CD4-positive, alpha-beta T cell treated with Interleukin-6 at 100 ng/mL for 8 hours (primary cell): ENCODE measurements around the gene SLC6A13.
"Not testable (repeated sequence)": the region's sequence is repeated elsewhere in the genome, so short reads cannot be mapped to it uniquely, and the experiment has no call there.

ENCODE experiments used
- DNase-seq: peaks from one replicate; pipeline ENCODE4 v3.0.0-alpha.2; 2020; ENCODE audit warnings: mixed read lengths, low spot score

SLC6A13 gene

DNA sequence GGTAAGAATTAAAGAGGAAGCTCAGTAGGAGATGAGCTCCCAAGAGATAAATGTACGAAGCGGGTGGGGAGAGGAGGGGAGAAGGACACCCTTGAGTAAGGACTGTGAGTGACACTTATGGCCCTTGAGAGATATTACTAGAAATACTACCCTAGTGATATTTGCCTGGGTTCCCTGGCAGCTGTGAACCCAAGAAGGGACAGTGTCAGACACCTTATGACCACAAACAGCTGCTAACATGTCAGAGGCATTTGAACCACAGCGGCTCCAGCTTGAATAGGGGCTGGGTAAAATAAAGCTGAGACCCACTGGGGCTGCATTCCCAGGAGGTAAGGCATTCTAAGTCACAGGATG, 29.0 kb downstream of the SLC6A13 start:
- no peak for DNase-seq

DNA sequence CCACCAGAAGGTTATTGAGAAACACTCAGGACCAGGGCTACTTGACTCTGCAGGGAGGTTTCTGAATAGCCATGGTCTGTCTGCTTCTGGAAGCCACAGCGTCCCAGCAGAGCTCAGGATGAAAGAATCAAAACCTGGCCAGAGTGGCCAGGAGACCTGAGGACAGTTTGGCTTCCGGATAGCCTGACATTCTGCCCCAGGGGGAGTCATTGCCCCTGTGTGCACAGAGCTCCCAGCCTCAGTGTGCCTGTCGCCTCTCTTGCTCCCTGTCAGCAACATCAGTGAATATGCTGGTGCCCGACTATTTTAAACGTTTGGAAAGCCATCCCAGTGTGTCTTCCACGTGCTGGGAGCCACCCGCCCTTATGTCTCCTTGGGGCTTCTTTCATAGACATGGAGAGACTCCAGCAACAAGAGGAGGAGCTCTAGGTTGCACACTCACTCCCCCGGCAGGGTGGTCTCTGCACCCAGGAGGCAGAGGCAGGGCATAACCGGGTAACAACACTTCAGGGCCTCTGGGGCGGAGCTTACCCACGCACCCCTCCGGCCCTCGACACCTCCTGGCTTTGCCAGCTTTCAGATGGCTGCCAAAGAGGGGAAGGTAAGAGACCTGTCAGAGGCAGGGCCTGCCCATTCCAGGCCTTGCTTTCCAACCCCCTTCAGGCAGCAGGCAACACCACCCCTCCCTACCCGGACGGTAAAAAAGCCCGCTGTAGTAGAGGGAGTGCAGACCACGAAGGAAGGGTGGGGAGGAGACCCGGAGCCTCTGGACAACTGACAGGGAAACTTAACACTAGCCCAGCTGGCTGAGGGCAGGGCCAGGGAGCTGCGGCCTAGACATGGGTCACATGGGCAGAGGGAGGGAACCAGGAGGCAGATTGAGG, 29.7 kb downstream of the SLC6A13 start:
- DNase-seq: no peak

- DNase-seq: no peak
Measured at GRCh38 chr12:230925-231671, 31.5 kb downstream of the SLC6A13 start.

DNA sequence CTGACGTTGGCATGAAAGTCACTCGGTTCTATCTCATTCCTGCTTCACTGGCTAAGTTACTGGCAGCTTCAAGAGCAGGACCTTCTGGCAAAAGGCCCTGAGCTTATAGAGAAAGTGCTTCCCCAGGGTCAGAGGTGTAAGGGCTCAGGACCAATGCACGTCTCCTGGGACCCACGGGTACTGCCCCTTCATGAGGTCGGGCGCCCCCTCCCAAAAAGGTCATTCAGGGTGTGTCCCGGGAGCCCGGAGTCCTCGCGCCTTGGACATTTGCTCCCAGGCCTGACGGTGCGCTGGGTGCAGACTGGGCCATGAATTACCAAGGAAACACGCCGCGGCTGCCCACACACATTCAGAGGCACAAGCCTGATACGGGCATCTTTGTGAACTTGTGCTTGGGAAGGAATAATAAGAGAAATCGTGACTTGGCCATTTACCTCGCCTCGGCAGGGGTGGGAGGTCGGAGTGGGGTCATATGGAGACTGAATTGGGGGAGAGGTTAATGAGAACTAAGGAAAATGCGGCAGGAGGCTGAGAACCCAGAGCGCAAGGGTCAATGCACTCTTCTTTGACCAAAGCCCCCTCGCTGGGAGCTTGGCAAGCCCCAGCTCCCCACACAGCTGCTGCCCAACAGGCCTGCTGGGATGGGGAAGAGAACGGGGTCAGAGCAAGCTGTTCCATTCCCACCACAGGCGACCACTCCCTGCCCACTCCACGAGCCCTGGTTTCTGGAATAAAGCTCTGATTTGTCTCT, 33.0 kb downstream of the SLC6A13 start:
- no peak for DNase-seq

DNA sequence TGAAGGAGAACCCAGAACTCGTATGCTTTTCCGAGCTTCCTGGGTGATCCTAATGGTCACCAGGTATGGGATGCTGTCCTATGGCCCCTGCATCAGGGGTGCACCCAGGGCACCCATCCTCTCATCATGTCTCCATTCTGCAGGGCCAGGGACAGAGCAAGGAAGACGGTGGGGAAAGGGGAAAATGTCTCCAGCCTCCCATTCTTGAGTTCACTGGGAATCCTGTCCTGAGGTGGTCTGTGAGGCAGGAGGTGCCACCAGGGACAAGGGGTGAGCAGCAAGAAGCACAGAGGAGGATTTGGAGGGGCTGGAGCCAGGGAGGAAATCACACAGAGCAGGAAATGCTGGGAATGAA, 33.8 kb downstream of the SLC6A13 start:
- no peak for DNase-seq

GRCh38 chr12:227923-228845, 34.5 kb downstream of the SLC6A13 start:
- no peak for DNase-seq

DNA sequence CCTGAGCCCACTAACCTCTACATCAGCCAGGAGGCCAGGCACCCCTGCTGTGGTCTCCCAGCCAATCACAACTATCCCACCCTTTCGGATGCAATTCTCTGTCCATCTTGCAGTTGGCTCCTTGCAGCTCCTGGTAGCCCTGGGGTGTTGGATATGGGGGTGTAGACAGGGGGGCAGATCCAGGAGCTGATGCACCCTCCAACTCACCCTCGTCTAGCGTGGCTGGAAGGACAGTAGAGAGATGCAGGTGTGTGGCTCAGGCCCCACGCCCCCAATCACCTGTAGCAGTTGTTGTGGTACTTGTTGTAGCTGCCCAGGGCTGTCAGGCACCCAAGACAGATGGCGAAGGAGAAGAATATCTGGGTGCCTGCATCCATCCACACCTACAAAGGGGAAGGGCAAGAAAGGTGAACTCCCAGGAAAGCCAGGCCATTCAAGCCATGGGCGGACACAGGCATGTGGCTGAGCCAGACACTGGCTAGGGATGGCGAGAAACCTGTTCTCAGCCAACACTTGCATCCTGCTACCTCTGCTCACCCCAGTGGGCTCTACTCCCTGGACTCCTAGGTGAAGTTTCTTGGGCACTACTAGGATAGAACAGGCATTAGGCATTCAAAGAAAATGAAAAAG, 35.2 kb downstream of the SLC6A13 start:
- no peak for DNase-seq

DNA sequence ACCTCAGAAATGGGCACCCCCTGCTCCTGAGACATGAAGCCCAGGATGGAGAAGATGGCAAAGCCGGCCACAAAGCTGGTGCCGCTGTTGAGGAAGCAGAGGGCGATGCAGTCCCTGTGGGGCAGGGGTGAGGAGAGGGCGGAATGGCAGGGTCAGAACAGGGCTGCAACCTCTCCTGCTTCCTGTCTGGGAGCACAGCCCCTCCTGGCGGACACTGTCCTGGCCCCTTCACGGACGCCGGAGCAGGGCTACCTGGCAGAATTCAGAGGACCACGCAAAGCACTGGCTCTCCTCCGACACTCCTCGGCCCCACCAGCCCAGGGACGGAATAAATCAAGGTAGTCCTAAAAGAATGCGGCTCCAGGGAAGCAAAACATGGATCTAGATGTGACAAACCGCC, 36.2 kb downstream of the SLC6A13 start:
- DNase-seq: no peak

DNA sequence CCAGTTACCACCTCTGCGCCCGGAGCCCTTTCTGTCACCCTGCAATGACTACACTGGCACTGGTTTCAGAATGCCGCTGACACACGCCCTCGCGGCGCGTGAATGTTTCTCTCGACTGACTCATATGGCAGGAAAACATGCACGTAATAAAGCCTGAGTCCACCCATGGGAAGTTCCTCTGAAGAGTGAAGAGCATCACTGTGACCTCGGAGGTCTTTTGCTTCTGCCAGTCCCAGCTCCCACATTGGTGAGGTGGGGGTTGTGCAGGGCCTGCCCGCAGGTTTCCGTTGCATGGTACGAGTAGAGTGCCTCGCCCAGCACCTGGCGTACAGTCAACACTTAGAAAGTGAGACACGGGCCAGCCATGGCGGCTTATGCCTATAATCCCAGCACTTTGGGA, 37.6 kb downstream of the SLC6A13 start:
- DNase-seq: no peak

DNA sequence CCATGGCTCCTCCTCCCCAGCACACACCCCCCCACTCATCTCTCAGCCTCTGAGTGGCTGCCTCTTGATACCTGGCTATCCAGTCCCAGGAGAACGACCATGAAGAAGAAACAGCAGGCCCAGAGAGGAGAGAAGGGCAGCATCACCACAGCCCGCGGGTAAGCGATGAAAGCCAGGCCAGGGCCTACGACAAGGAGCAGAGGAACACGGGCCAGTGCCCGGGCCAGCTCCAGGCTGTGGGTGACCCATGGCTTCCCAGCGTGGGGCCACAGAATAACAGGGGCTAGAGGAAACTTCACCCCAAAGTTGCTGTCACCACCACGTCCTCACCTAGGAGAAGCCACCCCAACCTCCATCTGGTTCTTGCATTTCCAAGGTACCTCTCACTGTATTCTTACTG, 38.3 kb downstream of the SLC6A13 start:
- DNase-seq: no peak

DNA sequence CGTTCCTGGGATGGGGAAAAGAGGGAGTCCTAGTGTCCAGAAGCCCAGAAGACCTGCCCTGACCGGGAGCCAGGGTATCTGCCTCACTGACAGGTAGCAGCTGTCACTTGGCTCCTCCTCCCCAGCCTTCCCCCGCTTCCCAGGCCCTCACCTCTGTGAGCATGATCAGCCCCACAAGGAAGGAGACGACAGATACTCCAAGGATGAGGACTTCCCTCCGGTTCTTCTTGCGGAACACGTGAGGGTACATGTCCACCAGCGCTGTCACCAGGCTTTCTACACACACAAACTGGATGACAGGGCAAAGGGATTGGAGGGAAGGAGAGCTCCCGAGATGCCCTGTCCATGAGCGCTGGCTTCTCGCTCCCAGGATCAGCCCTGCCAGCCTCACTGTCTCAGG, 38.8 kb downstream of the SLC6A13 start:
- no peak for DNase-seq

- DNase-seq: no peak
Measured at GRCh38 chr12:221736-222135, 40.9 kb downstream of the SLC6A13 start.

DNA sequence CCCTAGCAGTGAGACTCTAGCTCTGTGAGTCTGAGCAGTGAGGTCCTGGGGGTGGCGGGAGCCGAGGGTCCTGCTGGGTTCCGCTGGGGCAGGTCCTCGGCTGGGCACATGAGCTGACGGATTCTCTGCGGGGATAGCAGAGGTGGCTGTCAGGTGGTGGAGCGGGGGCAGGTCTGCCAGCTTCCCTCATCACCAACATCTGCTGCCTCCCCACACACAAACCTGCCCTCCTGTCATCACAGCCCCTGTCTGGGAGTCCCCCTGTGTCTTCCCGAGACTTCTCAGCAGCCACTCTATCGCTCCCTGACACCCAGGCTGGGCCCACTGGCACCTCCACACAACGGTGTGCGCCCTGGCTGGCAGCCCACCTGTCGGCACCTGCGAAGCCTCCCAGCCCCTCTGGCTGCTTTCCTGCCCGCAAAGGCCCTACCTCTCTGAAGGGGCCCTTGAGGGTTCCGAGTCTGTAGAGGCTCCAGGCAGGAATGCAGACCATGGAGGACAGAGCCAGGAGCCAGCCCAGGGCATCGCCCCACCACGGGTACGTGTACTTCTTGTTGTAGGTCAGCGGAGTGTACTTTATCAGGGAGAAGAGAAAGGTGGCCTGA, 41.6 kb downstream of the SLC6A13 start:
- no peak for DNase-seq

- DNase-seq: no peak
Measured at GRCh38 chr12:220491-220890, 42.1 kb downstream of the SLC6A13 start.

DNA sequence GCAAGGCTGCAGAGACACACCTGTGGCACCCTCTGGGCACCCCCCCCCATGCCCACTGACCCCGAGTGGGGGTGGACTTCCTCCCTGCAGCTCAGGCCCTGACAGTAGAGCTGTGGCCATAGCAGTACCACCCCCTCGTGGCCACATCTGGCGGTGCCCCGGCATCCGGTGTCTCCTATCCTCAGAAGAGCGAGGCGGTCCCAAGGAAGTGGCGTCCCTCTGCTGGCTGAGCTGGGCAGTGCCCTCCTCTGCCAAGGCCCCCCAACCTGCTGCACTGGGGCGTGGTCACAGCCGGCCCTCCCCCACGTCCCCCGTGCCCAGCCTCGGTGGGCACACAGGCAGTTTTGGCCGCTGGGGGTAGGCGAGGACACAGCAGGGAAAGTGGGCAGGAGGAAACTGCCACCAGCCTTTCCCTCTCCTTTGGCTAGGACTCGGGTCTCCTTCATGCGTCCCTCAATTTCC, 42.7 kb downstream of the SLC6A13 start:
- peak; percentile 13 for DNase-seq

- no peak for DNase-seq
Measured at GRCh38 chr12:218728-219590, 43.7 kb downstream of the SLC6A13 start.

- DNase-seq: no peak
Measured at GRCh38 chr12:218221-218620, 44.4 kb downstream of the SLC6A13 start.

- DNase-seq: not testable (repeated sequence)
Measured at GRCh38 chr12:217029-217428, 45.6 kb downstream of the SLC6A13 start.

DNA sequence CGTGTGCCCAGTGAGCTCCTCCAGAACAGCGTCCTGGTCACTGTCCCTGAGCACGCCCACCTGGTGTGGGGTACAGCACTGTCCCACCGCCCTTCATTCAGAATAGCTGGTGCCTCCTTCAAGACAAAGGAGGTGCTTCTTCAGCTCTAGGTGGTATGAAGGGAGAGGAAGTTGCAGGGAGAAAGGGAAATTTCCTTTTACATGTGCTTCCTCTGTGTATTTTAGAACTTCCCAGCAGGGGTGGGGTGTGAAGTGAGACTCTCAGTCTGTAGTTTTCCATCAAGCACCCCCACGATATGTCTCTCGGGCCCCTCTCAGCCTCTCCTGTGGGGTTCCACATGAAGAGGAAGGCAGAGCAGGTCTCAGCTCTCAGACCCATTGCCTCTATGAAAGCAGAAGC, 47.5 kb downstream of the SLC6A13 start:
- DNase-seq: no peak
